ENCODE results near the gene ATP1B2.

- TF ChIP-seq CTCF (IDR thresholded peaks at IDR 0.05): no peak
- TF ChIP-seq POLR2A (IDR thresholded peaks at IDR 0.05): no peak
- no peak for TF ChIP-seq POLR2AphosphoS5 (IDR thresholded peaks at IDR 0.05)
Measured at GRCh38 chr17:7626307-7626706, 24.4 kb upstream of the ATP1B2 start.

Measured in sigmoid colon (tissue), 4 donors.